NCI-H2227 (cell line): ENCODE measurements around the gene ASB12.
A peak's percentile ranks its signal among the peaks of the same experiment; 100 is the strongest.
"Not testable (repeated sequence)": the region's sequence is repeated elsewhere in the genome, so short reads cannot be mapped to it uniquely, and the experiment has no call there.

Source experiments
- DNase-seq: peaks from one replicate; lab custom pipeline; 2025; ENCODE audit not compliant: unreplicated experiment; lab: John Stamatoyannopoulos, UW

The ASB12 gene

GRCh38 chrX:64230123-64230970 is at the start of gene ASB12:
Gene ASB12 (minus strand): TSS chrX:64230607. CDS start chrX:64225650, 4,957 bp downstream.
- DNase-seq: no peak

GRCh38 chrX:64265265-64265664 is 34.9 kb upstream of the ASB12 start:
- no peak for DNase-seq

- no peak for DNase-seq
Observed at GRCh38 chrX:64229154-64229553, 1.3 kb downstream of the ASB12 start.

- DNase-seq: no peak
Observed at GRCh38 chrX:64218023-64218422, 12.4 kb downstream of the ASB12 start.

- not testable (repeated sequence) for DNase-seq
Observed at GRCh38 chrX:64213989-64214388, 16.4 kb downstream of the ASB12 start.

- no peak for DNase-seq
Observed at GRCh38 chrX:64206556-64207162, 23.7 kb downstream of the ASB12 start.

GRCh38 chrX:64205735-64206501 is 24.5 kb downstream of the ASB12 start:
- peak; percentile 97 for DNase-seq

GRCh38 chrX:64205441-64205734 is 25.0 kb downstream of the ASB12 start, which contains the start of gene AMER1:
Gene AMER1 (minus strand): TSS chrX:64205708. CDS start chrX:64193286, 12,422 bp downstream.
- DNase-seq: peak; percentile 85

- DNase-seq: peak; percentile 70
Observed at GRCh38 chrX:64204701-64205440, 25.5 kb downstream of the ASB12 start.

- DNase-seq: peak; percentile 37
Observed at GRCh38 chrX:64204252-64204651, 26.2 kb downstream of the ASB12 start.

GRCh38 chrX:64202808-64203325 is 27.5 kb downstream of the ASB12 start:
- no peak for DNase-seq

GRCh38 chrX:64198036-64198435 is 32.4 kb downstream of the ASB12 start:
- no peak for DNase-seq

- no peak for DNase-seq
Observed at GRCh38 chrX:64196606-64197005, 33.8 kb downstream of the ASB12 start.

GRCh38 chrX:64195862-64196261 is 34.5 kb downstream of the ASB12 start:
- DNase-seq: no peak

- no peak for DNase-seq
Observed at GRCh38 chrX:64192673-64193072, 37.7 kb downstream of the ASB12 start.

GRCh38 chrX:64192040-64192439 is 38.4 kb downstream of the ASB12 start:
- no peak for DNase-seq

GRCh38 chrX:64191281-64192010 is 39.0 kb downstream of the ASB12 start:
- no peak for DNase-seq

- DNase-seq: no peak
Observed at GRCh38 chrX:64190136-64190740, 40.2 kb downstream of the ASB12 start.

- DNase-seq: no peak
Observed at GRCh38 chrX:64188901-64189300, 41.5 kb downstream of the ASB12 start.

GRCh38 chrX:64187762-64188150 is 42.7 kb downstream of the ASB12 start:
- DNase-seq: no peak
